Bronchial epithelial cell (primary cell): ENCODE data around the gene RXYLT1. TPM values are rescaled to one million over a fixed set of nuclear protein-coding genes. Genes with fewer than 3 reads are reported as not detected.

Source experiments
- DNase-seq: peaks from one replicate; pipeline ENCODE4 v3.0.0-alpha.2; 2010; ENCODE audit warnings: low read depth
- FAIRE-seq: peaks from 2 replicates; lab custom pipeline; 2011; peaks lifted over from hg19 to GRCh38; lab: Jason Lieb, UNC
- H3K27me3 ChIP-seq: 2 replicates; pipeline ENCODE4 v1.5.1; 2011; ENCODE audit warnings: low read length; ENCODE audit not compliant: control insufficient read depth, insufficient read depth
- H3K36me3 ChIP-seq: 2 replicates; pipeline ENCODE4 v1.5.1; 2011; ENCODE audit warnings: low read length; ENCODE audit not compliant: control insufficient read depth, insufficient read depth
- H3K4me3 ChIP-seq: 2 replicates; pipeline ENCODE4 v1.5.1; 2011; ENCODE audit warnings: mild to moderate bottlenecking, low read depth, low read length, control low read depth
- total RNA-seq: library from RNA; depleted of rRNA; stranded (reverse); fragments of >200 nt; gene quantifications from 2 replicates; pipeline ENCODE4 v1.2.1, GENCODE V29; 2014
- TF ChIP-seq, protein P1 (sequence below): IDR thresholded peaks from 2 replicates; pipeline ENCODE4 v1.5.1; 2011; ENCODE audit warnings: mild to moderate bottlenecking, moderate library complexity, low read length, control low read depth, inconsistent platforms; ENCODE audit not compliant: insufficient read depth, severe bottlenecking

RXYLT1 gene
- total RNA-seq, 1 donor from 2014 or later = 18.7 TPM

DNA sequence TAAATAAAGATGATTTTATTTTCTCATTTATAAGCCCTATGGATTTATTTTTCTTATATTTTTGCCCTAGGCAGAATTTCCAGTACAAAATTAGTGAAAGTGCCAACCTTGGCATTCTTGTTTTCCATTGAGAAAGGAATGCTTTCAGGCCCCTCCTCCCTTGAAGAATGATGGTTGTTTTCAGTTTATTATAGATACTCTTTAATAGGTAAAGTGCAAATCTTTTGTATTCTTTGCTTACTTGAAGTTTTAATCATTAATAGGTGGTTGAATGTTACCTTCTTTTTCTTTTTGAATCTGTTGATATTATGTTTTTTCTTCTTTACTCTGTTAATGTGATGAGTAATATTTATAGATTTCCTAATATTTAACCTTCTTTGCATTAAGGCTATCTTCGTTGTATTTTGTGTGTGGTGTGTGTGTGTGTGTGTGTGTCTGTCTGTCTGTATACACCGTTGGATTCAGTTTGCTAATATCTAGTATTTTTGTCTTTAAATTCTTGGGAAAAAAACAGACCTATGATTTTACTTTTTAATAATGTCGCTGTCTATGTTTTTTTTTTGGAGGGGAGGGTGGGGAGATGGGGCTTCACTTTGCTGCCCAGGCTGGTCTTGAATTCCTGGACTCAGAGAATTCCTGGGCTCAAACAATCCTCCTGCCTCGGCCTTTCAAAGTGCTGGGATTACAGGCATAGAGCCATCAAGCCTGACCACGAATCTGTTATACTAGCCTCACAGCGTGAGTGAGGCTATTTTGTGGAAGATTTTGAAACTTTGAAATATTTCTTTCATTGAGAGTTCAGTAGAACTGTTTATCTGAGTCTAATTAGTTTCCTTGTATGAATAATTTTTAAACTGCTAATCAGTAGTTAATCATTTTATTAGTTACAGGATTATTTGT is 78.3 kb downstream of the RXYLT1 start:
- TF ChIP-seq, protein P1, sequence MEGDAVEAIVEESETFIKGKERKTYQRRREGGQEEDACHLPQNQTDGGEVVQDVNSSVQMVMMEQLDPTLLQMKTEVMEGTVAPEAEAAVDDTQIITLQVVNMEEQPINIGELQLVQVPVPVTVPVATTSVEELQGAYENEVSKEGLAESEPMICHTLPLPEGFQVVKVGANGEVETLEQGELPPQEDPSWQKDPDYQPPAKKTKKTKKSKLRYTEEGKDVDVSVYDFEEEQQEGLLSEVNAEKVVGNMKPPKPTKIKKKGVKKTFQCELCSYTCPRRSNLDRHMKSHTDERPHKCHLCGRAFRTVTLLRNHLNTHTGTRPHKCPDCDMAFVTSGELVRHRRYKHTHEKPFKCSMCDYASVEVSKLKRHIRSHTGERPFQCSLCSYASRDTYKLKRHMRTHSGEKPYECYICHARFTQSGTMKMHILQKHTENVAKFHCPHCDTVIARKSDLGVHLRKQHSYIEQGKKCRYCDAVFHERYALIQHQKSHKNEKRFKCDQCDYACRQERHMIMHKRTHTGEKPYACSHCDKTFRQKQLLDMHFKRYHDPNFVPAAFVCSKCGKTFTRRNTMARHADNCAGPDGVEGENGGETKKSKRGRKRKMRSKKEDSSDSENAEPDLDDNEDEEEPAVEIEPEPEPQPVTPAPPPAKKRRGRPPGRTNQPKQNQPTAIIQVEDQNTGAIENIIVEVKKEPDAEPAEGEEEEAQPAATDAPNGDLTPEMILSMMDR = no peak
- DNase-seq (no peak), FAIRE-seq (no peak)
- Histone ChIP-seq H3K4me3 (no peak overlapping the region), H3K27me3 (no peaks in the 10 kb centered on the region), H3K36me3 (peaks cover 2% of the 10 kb centered on the region)

Other genes with a start within 250 kb of the RXYLT1 start
- under 0.01 and 0.13 TPM in 2 replicates for gene DPY19L2, start 111.4 kb upstream of the RXYLT1 start, total RNA-seq
- 4.5 and 6.1 TPM in 2 replicates for gene SRGAP1, start 64.8 kb downstream of the RXYLT1 start, total RNA-seq